DND-41 (cell line): ENCODE data around the gene TRIAP1.

Experiments
- ATAC-seq: fragments of 200-7000 bp; cut with Tn5 transposase; 3 replicates; pipeline ENCODE4 v1.9.1; 2021; ENCODE audit warnings: low read depth; ENCODE audit not compliant: insufficient read depth
- DNase-seq: peaks from one replicate; pipeline ENCODE4 v3.0.0-alpha.2; 2020
- H2AFZ ChIP-seq: 2 replicates; pipeline ENCODE4 v1.6.0; 2012; ENCODE audit warnings: low read depth, low read length
- H3K27ac ChIP-seq: 2 replicates; pipeline ENCODE4 v1.5.1; 2012; ENCODE audit warnings: low read length, inconsistent platforms
- H3K27me3 ChIP-seq: fragments of 200-600 bp; sonication (generic); 2 replicates; pipeline ENCODE4 v1.6.0; 2012; ENCODE audit warnings: low read length, mild to moderate bottlenecking, inconsistent platforms; ENCODE audit not compliant: insufficient read depth, poor library complexity
- H3K36me3 ChIP-seq: 2 replicates; pipeline ENCODE4 v1.5.1; 2012; ENCODE audit warnings: low read length, inconsistent platforms; ENCODE audit not compliant: insufficient read depth
- H3K4me1 ChIP-seq: 2 replicates; pipeline ENCODE4 v1.5.1; 2012; ENCODE audit warnings: mild to moderate bottlenecking, low read length; ENCODE audit not compliant: insufficient read depth
- H3K4me2 ChIP-seq: 2 replicates; pipeline ENCODE4 v1.6.0; 2012; ENCODE audit warnings: mild to moderate bottlenecking, moderate library complexity, low read length, inconsistent platforms; ENCODE audit not compliant: insufficient read depth
- H3K4me3 ChIP-seq, 2 experiments: fragments of 200-600 bp in 1 of 2; shearing (Covaris generic) in 1 of 2; 2 replicates each; pipeline ENCODE4 v1.5.1; 2012 to 2016; ENCODE audit warnings: inconsistent platforms in 2 of 2, low read length in 2 of 2, mild to moderate bottlenecking in 2 of 2, low read depth in 1 of 2, moderate library complexity in 1 of 2
- H3K79me2 ChIP-seq: 2 replicates; pipeline ENCODE4 v1.6.0; 2012; ENCODE audit warnings: low read length, inconsistent platforms; ENCODE audit not compliant: insufficient read depth
- H3K9ac ChIP-seq: 2 replicates; pipeline ENCODE4 v1.6.0; 2012; ENCODE audit warnings: low read depth, mild to moderate bottlenecking, inconsistent platforms, low read length, moderate library complexity
- H3K9me3 ChIP-seq: 2 replicates; pipeline ENCODE4 v1.5.1; 2012; ENCODE audit warnings: low read length, moderate library complexity, mild to moderate bottlenecking, inconsistent platforms; ENCODE audit not compliant: insufficient read depth, severe bottlenecking
- H4K20me1 ChIP-seq: 2 replicates; pipeline ENCODE4 v1.6.0; 2012; ENCODE audit warnings: low read length; ENCODE audit not compliant: insufficient read depth
- EZH2 ChIP-seq: IDR thresholded peaks from 3 replicates; pipeline ENCODE4 v1.6.1; 2012; ENCODE audit warnings: borderline replicate concordance, low read depth, mild to moderate bottlenecking, moderate library complexity, low read length, inconsistent platforms; ENCODE audit not compliant: severe bottlenecking
- TF ChIP-seq, protein P1 (sequence below): IDR thresholded peaks from 2 replicates; pipeline ENCODE4 v1.5.1; 2012; ENCODE audit warnings: borderline replicate concordance, low read length, moderate library complexity, mild to moderate bottlenecking; ENCODE audit not compliant: poor library complexity, severe bottlenecking; ENCODE audit errors: extremely low read depth

Gene TRIAP1

DNA sequence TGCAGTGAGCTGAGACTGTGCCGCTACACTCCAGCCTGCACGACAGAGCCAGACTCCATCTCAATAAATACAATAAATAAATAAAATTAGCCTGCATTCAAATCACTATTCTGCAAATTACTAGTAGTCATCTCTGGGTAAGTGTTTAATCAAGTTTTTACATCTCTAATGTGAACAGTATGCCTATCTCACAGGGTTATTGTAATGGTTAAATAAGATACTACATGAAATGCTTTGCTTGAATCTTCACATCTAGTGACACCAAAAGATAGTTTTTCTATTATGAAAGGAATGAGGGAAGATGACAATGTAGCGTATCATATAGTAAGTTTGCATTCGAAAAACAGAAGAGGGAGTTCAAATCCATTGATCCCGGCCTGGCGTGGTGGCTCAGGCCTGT lies 21.3 kb upstream of the TRIAP1 start:
- H3K36me3 ChIP-seq, result peaks cover 53% of the 10 kb centered on the region
- no peak overlapping the region for H2AFZ ChIP-seq
- H3K4me1 ChIP-seq, result peaks cover 48% of the 10 kb centered on the region
- peak overlapping the region; percentile 78 for H3K4me2 ChIP-seq
- H3K9ac ChIP-seq, result peak overlapping the region; percentile 89; the same call in 1 of the 2 replicates
- peak overlapping the region in 1 of 2 experiments; percentile 89; a peak in 1 of 4 replicates for H3K4me3 ChIP-seq
- H3K79me2 ChIP-seq, result peaks cover 83% of the 10 kb centered on the region
- H3K27me3 ChIP-seq, result no peaks in the 10 kb centered on the region
- no peak for TF ChIP-seq EZH2
- TF ChIP-seq, protein P1, sequence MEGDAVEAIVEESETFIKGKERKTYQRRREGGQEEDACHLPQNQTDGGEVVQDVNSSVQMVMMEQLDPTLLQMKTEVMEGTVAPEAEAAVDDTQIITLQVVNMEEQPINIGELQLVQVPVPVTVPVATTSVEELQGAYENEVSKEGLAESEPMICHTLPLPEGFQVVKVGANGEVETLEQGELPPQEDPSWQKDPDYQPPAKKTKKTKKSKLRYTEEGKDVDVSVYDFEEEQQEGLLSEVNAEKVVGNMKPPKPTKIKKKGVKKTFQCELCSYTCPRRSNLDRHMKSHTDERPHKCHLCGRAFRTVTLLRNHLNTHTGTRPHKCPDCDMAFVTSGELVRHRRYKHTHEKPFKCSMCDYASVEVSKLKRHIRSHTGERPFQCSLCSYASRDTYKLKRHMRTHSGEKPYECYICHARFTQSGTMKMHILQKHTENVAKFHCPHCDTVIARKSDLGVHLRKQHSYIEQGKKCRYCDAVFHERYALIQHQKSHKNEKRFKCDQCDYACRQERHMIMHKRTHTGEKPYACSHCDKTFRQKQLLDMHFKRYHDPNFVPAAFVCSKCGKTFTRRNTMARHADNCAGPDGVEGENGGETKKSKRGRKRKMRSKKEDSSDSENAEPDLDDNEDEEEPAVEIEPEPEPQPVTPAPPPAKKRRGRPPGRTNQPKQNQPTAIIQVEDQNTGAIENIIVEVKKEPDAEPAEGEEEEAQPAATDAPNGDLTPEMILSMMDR, result no peak
- H4K20me1 ChIP-seq, result peaks cover 52% of the 10 kb centered on the region
- no peak overlapping the region for H3K27ac ChIP-seq
- ATAC-seq (no peak), DNase-seq (no peak)
- H3K9me3 ChIP-seq, result no peaks in the 10 kb centered on the region

DNA sequence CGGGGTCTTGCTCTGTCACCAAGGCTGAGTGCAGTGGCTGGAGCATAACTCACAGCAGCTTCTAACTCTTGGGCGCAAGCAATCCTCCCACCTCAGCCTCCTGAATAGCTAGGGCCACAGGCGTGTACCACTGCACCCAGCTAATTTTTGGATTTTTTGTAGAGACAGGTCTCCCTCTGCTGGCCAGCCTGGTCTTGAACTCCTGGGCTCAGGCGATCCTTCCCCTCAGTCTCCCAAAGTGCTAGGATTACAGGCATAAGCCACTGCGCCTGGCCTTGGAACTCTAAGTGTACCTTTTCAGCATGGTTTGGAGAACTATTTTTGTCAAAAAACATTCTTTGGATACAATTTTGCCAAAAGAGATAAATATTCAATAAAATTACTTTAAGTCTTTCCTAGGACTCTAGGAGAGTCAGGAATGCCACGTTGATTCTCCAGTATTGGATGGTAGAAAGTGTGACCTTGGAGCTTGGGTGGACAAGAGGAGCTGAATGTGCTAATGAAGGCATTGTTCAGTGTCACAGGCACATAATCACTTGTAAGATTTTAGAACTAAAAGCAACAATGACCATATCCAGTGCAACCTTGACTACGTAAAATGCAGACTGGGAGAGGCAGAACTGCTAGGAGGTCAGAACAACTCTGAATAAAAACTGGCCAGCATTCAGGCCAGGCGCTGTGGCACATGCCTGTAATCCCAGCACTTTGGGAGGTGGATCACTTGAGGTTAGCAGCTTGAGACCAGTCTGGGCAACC lies 20.6 kb upstream of the TRIAP1 start:
- ATAC-seq, result peak; percentile 26; the same call in 2 of the 3 replicates
- H3K9me3 ChIP-seq, result no peaks in the 10 kb centered on the region
- H3K27me3 ChIP-seq, result no peaks in the 10 kb centered on the region
- H3K36me3 ChIP-seq, result peaks cover 60% of the 10 kb centered on the region
- no peak overlapping the region for H2AFZ ChIP-seq
- H3K79me2 ChIP-seq, result peaks cover 84% of the 10 kb centered on the region
- peak overlapping the region in 1 of 2 experiments; percentile 27; a peak in 1 of 4 replicates for H3K4me3 ChIP-seq
- no peak overlapping the region for H3K27ac ChIP-seq
- peaks cover 45% of the 10 kb centered on the region for H3K4me1 ChIP-seq
- H3K4me2 ChIP-seq, result peak overlapping the region; percentile 78; the same call in 1 of the 2 replicates
- peak overlapping the region; percentile 89; the same call in 1 of the 2 replicates for H3K9ac ChIP-seq
- no peak for TF ChIP-seq EZH2
- TF ChIP-seq, protein P1, result peak; percentile 66
- H4K20me1 ChIP-seq, result peaks cover 54% of the 10 kb centered on the region
- DNase-seq, result peak; percentile 55

DNA sequence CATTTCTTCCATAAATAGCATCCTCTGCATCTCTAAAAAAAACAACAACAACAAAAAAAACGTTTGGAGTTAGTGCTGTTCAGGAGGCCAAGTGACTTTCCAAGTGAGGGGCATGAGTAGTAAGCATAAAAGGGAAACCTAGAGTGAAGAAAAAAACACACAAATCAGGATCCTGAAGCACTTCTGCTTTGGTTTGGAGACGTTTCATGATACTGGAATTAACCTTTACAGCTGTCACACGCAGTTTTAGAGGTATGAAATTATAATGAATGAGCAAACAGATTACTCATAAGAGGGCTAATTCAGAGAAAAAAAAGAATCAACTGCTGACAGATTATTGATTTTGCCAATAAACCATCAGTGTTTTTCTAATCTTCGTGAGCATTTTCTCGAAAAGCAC lies 19.6 kb upstream of the TRIAP1 start:
- Histone ChIP-seq H3K4me3 (no peak overlapping the region), H3K79me2 (peaks cover 85% of the 10 kb centered on the region)
- ATAC-seq, result no peak

More for the DNA sequence above, 19.6 kb upstream of the TRIAP1 start:
- no peak overlapping the region for H2AFZ ChIP-seq
- H3K9ac ChIP-seq, result no peak overlapping the region
- DNase-seq, result no peak
- peaks cover 68% of the 10 kb centered on the region for H3K36me3 ChIP-seq
- H3K4me2 ChIP-seq, result peak overlapping the region; percentile 10; the same call in 1 of the 2 replicates
- H3K9me3 ChIP-seq, result no peaks in the 10 kb centered on the region
- peaks cover 37% of the 10 kb centered on the region for H3K4me1 ChIP-seq
- H3K27ac ChIP-seq, result no peak overlapping the region
- TF ChIP-seq EZH2, result no peak
- TF ChIP-seq, protein P1, result no peak
- no peaks in the 10 kb centered on the region for H3K27me3 ChIP-seq
- H4K20me1 ChIP-seq, result peaks cover 58% of the 10 kb centered on the region
